Neural progenitor cell (in vitro differentiated cells): ENCODE data around the gene INHA.

Source experiments
- CTCF ChIP-seq: fragments of 200-600 bp; sonication (generic); IDR thresholded peaks from 2 replicates; pipeline ENCODE4 v1.5.1; 2017; ENCODE audit warnings: antibody characterized with exemption, mild to moderate bottlenecking
- EZH2 ChIP-seq: fragments of 200-600 bp; sonication (generic); IDR thresholded peaks from 2 replicates; pipeline ENCODE4 v1.6.1; 2017; ENCODE audit warnings: antibody characterized with exemption, mild to moderate bottlenecking, moderate library complexity

GRCh38 chr2:219539926-219540678 is 32.0 kb upstream of the INHA start:
- TF ChIP-seq CTCF, result no peak
- TF ChIP-seq EZH2, result no peak
